CD4-positive, alpha-beta T cell treated with Interferon gamma for 1 hour (primary cell): ENCODE measurements around the gene APOBR.
"Not testable (repeated sequence)": the region's sequence is repeated elsewhere in the genome, so short reads cannot be mapped to it uniquely, and the experiment has no call there.

ENCODE experiments used
- DNase-seq: peaks from one replicate; pipeline ENCODE4 v3.0.0-alpha.2; 2020

The APOBR gene, protein sequence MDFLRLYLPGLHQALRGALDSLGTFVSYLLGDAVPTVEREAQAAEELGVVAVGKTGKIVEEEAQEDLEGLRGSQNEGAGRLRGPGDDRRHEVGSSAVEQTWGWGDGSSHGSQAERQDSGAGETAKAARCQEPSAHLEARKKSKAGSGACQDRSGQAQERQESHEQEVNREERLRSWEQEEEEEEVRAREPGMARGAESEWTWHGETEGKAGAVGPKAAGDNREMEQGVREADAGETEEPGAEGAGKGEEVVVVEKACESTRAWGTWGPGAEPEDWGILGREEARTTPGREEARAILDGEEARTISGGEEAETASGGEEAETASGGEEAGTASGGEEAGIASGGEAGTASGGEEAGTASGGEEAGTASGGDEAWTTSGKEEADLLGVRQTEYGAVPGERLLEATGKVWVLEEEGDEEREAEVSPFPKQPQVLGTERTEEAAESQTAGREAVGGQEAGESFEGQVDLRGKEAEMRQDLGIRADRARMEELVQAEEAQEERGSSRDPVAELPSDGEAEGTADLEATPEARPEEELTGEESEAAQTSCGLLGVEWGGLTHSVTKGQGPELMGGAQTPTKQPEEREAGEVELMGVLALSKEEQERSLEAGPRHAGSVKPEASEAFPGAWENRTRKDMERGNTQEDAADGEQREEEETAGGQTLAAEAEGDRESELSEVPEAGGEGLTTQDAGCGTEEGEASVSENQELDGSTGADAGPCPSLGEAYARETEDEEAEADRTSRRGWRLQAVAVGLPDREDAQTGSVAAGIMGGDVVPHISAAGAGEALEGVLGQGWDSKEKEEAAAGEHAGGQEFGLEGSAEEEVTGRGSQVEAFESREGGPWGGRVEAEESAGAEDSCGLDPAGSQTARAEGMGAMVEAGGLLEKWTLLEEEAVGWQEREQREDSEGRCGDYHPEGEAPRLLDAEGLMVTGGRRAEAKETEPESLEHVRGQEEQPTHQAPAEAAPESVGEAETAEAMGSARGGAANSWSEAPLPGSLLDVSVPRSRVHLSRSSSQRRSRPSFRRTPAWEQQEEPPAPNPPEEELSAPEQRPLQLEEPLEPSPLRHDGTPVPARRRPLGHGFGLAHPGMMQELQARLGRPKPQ

DNA sequence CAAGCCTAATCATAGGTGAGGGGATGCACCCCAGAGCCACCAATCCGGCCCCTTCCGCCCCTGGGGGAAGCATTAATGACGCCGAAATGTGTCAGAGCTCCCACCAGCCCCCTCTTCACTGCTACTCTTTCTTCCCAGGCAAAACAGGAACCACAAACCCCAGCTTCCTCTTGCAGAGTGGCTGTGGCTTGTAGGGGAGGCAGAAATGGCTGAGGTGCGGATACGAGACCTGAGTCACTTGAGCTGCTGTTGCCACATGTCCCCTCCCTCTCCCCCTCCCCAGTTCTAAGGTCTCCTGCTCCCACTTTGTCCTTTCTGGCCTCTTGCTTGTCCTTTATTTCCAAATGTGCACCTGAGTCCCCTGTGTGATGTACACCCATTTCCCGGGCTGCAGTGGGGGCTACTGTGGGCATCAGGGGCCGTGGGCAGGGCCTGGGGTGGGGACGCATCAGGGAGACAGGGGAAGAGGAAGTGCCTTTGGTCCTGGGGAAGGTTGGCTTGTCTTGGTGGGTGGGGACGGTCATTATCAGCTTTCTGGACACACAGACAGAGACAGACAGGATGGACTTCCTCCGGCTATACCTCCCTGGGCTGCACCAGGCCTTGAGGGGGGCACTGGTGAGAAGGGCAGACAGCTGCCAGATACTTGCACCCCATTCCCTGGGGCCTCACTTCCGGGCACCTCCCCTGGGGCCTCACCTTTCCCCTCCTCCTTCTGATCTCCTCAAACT is at the start of gene APOBR:
Gene APOBR (plus strand): TSS at position 523 of the 731 bp plus-strand sequence. CDS start 39 bp downstream, at position 562.
- DNase-seq = peak; percentile 90

DNA sequence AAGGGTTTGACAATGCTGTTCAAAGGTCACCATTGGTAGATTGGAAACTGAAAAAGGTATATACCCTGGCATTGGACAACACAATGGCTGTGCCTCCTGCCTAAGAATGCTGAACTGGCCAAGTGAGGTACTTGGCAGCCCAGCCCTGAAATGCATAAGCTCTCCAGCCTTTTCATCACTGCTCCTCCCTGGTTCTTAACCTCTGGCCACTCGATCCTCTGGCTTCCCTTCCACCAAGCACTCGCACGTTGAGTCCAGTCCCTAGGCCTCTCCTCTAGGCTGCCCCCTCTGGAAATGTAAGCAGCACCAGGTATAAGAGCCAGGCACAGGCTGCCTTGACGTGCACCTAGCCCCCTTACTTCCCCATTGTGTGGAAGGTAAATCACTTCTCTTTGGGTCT is 48.1 kb upstream of the APOBR start:
- DNase-seq = not testable (repeated sequence)

DNA sequence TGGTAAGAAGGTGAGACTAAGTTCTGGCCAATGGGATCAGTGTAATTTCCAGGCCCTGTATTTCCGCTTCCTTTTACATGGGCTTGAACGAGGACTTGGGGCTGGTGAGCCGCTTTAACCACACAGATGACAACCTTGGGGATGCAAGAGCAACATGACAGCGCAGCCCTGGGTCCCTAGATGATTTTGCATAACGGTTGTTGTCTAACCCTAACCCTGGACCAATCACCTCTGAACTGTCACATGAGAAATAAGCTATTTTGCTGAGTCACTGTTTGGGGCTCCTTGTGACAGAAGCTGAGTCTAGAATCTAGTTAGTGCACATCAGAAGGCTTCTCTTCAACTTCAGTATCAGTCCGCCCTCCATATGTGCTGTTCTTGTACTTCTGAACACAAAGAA is 47.4 kb upstream of the APOBR start:
- not testable (repeated sequence) for DNase-seq

DNA sequence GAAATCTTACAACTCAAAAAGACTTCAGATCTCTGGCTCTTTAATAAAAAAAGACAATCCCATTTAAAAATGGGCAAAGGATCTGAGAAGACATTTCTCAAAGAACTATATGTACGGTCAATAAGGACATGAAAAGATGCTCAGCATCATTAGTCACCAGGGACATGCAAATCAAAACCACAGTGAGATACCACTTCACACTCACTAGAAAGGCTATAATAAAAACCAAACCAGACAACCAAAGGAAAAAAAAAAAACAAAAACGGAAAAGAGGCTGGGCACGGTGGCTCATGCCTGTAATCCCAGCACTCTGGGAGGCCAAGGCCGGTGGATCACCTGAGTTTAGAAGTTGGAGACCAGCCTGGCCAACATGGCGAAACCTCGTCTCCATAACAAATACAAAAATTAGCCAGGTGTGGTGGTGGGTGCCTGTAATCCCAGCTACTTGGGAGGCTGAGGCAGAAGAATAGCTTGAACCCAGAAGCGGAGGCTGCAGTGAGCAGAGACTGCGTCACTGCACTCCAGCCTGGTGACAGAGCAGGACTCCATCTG is 20.7 kb upstream of the APOBR start:
- no peak for DNase-seq

DNA sequence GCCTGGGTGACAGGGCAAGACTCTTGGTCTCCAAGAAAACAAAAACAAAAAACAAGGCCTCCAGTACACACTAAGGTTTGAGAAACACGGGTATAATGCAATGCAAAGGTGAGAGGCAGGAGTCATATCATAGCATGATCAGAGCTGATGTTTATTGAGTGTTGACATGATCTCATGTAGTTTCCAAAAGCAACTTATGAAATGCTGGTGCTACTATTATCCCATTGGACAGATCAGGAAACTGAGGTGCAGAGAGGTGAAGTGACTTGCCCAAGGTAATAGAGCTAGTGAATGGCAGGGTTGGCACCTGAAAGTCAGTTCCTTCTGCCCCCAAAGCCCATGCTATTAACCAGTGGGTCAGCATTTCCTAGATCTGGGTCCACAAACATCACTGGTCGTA is 19.2 kb upstream of the APOBR start:
- no peak for DNase-seq

DNA sequence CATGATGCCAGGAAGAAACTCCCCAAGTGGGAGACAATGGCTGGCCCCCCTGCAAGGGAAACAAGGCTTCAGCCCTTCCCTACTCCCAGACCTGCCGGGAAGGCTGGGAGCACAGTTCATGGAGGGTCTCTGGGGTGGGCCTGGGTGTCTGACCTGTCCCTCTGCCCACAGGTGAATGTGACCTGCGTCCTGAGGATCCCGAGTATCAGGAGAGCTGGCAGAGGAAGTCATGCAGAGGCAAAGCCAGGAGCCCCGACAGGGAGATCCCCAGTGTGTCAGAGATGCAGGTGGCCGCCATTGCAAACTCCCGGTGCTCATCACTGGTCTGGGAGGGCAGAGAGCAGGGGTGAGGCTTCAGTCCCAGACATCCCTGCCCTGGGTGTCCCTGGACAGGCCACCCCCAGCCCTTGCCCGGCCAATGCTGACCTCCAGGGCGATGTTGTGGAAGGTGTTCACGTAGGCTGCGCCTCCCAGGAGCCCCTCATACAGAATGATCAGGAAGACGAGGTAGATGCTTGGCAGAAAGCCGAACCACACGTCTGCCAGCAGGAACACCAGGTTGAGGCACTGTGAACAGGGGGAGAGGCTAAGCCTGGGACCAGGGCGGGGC is 17.0 kb upstream of the APOBR start:
- DNase-seq = no peak

DNA sequence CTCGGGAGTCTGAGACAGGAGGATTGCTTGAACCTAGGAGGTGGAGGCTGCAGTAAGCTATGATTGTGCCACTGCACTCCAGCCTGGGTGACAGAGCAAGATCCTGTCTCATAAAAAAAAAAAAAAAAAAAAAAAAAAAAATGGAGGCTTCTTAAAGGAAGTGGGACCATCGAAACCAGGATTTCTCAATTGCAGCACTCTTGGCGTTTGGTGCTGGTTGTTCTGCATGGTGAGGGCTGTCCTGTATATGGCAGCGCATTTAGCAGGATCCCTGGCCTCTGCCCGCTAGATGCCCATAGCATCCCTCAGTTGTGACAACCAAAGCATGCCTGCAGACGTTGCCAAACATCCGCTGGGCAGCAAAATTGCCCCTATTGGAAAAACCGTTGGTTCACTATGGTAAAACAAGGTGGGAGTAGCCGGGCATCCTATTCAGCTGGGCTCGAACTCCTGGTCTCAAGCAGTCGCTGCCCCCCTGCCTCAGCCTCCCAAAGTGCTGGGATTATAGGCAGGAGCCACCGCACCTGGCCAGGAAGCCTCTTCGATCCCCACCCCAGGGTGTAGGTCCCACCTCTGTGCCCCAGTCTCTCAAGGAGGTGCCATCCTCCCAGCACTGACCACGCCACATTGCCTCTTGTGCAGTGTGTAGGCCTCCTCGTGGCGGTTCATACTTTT is 15.8 kb upstream of the APOBR start:
- DNase-seq = no peak

DNA sequence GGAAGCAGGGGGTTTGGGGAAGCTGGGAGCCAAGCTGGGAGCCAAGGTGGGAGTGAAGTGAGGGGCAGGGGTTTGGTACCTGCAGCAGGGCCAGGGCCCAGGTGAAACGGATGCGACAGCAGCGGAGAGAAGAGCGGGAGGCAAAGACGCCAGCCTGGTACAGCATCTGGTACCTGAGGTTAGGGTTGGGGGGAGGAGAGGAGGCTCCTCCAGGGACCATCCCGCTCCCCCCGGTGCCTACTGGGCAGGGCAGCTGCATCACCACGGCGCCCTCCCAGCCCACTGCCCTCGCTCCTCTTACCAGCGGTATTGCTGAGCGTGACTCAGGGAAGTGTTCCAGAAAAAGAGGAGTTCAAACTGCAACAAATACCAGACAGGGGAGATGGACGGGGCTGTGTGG is 12.4 kb upstream of the APOBR start:
- DNase-seq = no peak

DNA sequence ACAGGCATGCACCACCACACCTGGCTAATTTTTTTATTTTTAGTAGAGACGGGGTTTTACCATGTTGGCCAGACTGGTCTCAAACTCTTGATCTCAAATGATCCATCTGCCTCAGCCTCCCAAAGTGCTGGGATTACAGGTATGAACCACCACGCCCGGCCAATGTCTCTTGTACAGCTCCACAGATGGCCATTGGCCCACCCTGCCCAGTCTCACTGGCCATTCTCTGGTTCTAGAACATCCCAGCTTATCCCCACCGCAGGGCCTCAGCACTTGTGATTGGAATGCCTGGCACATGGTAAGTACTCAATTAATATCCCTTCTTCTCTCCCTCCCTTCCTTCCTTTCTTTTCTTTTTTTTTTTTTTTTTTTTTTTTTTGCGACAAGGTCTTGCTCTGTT is 11.1 kb upstream of the APOBR start:
- DNase-seq = not testable (repeated sequence)

DNA sequence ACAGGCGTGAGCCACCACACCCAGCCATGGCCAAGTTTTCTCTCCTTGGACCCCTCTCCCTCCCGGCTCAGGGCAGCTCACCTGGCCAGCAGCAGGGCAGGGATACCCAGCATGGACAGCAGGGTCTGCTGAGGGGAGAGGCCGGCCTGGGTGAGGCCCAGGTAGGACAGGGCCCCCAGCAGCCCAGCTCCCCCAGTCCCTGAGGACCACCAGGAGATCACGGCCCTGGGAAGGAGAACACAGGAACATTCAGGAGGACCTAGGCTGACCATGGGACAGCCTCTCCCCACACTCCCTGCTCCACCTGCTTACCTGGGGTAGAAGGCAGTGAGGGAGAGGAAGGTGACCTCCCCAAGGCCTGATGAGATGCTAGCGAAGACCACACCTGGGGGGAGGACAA is 8.2 kb upstream of the APOBR start:
- DNase-seq = no peak

DNA sequence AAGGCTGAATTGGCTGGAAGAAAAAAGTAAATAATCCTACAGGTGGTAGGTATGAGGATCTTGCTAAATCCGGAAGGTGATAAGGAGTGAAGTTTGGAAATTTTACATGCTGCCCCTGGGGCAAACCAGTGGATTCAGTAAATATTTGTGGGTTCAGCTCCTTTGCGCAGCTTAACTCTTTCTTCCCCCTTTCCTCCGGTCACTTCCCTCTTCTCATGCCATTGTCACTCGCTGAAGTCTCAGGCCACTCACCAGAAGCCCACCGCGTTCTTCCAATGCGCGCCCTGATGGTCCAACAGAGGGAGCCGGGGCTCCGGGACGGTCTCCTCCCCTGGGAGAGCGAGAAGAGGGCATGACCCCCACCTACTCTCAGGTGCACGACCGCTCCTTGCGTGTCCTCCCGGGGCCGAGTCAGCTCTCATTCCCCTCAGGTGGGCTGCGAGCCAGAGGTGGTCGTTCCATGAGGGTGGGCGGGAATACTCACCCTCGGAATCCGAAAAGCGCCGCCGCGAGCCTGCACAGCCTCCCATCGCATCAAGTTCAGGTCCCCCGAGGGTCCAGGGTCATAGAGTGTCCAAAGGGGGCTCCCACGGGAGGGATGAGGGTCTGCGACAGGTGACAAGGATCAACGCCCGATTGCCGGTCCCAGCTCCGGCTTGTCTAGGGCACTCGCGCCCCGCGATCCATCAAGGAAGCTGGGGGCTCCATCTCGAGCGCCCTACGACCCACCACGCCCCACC is 3.0 kb upstream of the APOBR start:
- no peak for DNase-seq

DNA sequence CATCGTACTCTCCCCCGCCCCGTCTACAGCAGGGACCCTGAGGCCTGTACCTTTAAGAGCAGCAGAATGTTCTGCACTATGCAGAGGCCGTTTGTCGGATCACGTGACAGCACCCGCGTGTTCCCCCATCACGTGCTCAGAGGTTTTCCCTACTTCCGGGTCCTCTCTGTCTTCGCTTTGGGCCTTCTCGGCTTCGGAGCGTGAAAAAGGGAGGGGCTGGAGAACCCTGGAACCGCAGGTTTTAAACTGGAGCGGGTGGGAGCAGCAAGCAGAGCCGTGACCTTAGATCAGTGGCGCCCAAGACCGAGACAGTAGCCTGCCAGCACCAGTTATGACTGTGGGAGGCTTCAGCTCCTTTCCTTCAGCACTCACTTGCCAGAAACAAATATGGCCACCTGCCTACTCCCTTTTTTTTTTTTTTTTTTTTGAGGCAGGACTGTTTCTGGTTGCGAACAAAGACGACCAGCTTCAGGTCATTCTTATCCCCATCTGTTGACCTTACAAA is 2.4 kb upstream of the APOBR start, which contains the start of gene CLN3:
Gene CLN3 (minus strand): TSS at position 105 of the 505 bp plus-strand sequence. CDS start 315 bp downstream, outside the sequence.
- DNase-seq = peak; percentile 91

DNA sequence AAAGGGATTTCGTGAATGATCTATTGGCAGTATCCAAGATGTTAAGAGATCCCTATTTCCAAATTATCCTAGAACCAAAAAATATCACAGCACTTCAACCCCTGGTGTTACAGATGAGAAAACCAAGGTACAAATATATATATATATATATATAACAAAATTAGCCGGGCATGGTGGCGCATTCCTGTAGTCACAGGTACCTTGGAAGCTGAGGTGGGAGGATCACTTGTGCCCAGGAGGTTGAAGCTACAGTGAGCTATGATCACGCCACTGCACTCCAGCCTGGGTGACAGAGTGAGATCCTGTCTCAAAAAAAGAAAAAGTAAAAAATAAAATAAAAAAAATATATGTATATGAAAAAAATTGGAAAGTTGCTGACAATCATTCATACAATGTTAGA is 1.9 kb upstream of the APOBR start:
- no peak for DNase-seq

DNA sequence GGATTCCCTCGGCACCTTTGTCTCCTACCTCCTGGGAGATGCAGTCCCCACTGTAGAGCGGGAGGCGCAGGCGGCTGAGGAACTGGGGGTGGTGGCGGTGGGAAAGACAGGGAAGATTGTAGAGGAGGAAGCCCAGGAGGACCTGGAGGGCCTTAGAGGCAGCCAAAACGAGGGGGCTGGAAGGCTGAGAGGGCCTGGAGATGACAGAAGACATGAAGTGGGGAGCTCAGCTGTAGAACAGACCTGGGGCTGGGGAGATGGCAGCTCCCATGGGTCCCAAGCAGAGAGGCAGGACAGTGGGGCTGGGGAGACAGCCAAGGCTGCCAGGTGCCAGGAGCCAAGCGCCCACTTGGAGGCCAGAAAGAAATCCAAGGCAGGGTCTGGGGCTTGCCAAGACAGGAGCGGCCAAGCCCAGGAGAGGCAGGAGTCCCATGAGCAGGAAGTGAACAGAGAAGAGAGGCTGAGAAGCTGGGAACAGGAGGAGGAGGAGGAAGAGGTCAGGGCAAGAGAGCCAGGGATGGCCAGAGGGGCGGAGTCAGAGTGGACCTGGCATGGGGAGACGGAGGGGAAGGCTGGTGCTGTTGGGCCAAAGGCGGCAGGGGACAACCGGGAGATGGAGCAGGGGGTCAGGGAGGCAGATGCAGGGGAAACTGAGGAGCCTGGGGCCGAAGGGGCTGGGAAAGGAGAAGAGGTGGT is 803 bp downstream of the APOBR start:
- DNase-seq = no peak

DNA sequence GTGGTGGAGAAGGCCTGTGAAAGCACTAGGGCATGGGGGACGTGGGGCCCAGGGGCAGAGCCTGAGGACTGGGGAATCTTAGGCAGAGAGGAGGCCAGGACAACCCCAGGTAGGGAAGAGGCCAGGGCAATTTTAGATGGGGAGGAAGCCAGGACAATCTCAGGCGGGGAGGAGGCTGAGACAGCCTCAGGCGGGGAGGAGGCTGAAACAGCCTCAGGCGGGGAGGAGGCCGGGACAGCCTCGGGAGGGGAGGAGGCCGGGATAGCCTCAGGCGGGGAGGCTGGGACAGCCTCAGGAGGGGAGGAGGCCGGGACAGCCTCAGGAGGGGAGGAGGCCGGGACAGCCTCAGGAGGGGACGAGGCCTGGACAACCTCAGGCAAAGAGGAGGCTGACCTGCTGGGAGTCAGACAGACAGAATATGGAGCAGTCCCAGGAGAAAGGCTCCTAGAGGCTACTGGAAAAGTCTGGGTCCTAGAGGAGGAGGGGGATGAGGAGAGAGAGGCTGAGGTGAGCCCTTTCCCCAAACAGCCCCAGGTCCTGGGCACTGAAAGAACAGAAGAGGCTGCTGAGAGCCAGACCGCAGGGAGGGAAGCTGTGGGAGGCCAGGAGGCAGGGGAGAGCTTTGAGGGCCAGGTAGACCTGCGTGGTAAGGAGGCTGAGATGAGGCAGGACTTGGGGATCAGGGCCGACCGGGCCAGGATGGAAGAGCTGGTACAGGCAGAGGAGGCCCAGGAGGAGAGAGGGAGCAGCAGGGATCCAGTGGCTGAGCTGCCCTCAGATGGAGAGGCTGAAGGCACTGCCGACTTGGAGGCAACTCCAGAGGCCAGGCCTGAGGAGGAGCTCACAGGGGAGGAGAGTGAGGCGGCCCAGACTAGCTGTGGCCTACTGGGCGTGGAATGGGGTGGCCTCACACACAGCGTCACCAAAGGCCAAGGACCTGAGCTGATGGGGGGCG is 1.6 kb downstream of the APOBR start:
- DNase-seq = no peak

DNA sequence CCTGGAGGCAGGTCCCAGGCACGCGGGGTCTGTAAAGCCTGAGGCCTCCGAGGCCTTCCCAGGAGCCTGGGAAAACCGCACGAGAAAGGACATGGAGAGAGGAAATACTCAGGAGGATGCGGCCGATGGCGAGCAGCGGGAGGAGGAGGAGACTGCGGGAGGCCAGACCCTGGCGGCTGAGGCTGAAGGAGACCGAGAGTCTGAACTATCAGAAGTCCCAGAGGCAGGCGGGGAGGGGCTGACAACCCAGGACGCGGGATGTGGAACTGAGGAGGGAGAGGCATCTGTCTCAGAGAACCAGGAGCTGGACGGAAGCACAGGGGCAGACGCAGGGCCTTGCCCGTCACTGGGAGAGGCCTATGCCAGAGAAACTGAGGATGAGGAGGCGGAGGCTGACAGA is 2.4 kb downstream of the APOBR start:
- no peak for DNase-seq

DNA sequence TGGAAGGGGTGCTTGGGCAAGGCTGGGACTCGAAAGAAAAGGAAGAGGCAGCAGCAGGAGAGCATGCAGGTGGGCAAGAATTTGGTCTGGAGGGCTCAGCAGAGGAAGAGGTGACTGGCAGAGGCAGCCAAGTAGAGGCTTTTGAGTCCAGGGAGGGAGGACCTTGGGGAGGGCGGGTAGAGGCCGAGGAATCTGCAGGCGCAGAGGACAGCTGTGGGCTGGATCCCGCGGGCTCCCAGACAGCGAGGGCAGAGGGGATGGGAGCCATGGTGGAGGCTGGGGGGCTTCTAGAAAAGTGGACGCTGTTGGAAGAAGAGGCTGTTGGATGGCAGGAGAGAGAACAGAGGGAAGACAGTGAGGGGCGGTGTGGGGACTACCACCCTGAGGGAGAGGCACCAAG is 2.9 kb downstream of the APOBR start:
- DNase-seq = no peak

DNA sequence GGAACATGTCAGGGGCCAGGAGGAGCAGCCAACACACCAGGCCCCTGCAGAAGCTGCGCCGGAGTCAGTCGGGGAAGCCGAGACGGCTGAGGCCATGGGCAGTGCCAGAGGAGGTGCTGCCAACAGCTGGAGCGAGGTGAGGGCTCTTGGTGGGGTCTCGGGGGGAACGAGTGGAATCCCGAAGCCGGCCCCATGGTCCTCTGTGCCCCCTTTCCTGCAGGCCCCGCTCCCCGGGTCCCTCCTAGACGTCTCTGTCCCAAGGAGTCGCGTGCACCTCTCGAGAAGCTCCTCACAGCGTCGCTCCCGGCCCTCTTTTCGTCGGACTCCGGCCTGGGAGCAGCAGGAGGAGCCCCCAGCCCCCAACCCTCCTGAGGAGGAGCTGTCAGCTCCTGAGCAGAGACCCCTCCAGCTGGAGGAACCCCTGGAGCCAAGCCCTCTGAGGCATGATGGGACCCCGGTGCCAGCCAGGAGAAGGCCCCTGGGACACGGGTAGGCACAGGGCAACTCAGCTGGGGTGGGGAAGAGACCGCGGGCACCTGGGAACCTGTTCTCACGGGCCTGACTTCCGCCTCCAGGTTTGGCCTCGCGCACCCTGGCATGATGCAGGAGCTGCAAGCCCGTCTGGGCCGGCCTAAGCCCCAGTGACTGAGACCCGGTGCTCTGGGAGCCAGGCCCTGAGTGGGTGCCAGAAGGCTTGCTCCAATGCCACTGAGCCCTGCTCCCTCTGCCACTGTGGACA is 3.6 kb downstream of the APOBR start:
- DNase-seq = no peak
